Activated CD8-positive, alpha-beta T cell treated with anti-CD3 and anti-CD28 coated beads for 36 hours (primary cell): Measurements from ENCODE around the gene PLCB2. TPM values are rescaled to one million over a fixed set of nuclear protein-coding genes. Genes with fewer than 3 reads are reported as not detected.
A peak's percentile ranks its signal among the peaks of the same experiment; 100 is the strongest.

Experiments used
- ATAC-seq: fragments of 200-7000 bp; cut with Tn5 transposase; one replicate; pipeline ENCODE4 v1.10.0; 2021; ENCODE audit warnings: mild to moderate bottlenecking, moderate library complexity
- CTCF ChIA-PET: fragments of 350-600 bp; sonication (Branson Sonifier 250); formaldehyde crosslinking; loops from one replicate; lab custom pipeline; 2021; ENCODE audit warnings: antibody characterized with exemption; lab: Charles Lee
- POLR2A ChIA-PET: fragments of 350-600 bp; sonication (Branson Sonifier 250); formaldehyde crosslinking; loops from one replicate; lab custom pipeline; 2021; ENCODE audit warnings: antibody characterized with exemption; lab: Charles Lee
- DNase-seq: peaks from one replicate; pipeline ENCODE4 v3.0.0-alpha.2; 2020
- H3K27ac Mint-ChIP-seq: one replicate; pipeline ENCODE4 v1.8.0; 2021; ENCODE audit warnings: mild to moderate bottlenecking, mixed read lengths
- H3K27me3 Mint-ChIP-seq: one replicate; pipeline ENCODE4 v1.8.0; 2021; ENCODE audit warnings: mixed read lengths
- H3K36me3 Mint-ChIP-seq: one replicate; pipeline ENCODE4 v1.8.0; 2021; ENCODE audit warnings: low read depth, mixed read lengths
- H3K4me1 Mint-ChIP-seq: one replicate; pipeline ENCODE4 v1.8.0; 2021; ENCODE audit warnings: low read depth, mixed read lengths
- H3K4me3 Mint-ChIP-seq: one replicate; pipeline ENCODE4 v1.8.0; 2021; ENCODE audit warnings: mild to moderate bottlenecking, moderate library complexity, mixed read lengths
- H3K9me3 Mint-ChIP-seq: one replicate; pipeline ENCODE4 v1.8.0; 2021; ENCODE audit warnings: mixed read lengths
- intact Hi-C: fragments of 100-400 bp; cut with micrococcal nuclease; formaldehyde crosslinking; loops from one replicate; pipeline ENCODE4 v1.10.0; 2022
- total RNA-seq, 2 experiments: library from RNA; stranded (reverse); gene quantifications; one replicate each; pipeline ENCODE4 v1.2.3, GENCODE V29; 2021
- TF ChIP-seq, protein P1 (sequence below): fragments of 200-600 bp; IDR thresholded peaks from one replicate; pipeline ENCODE4 v1.8.0; 2022; ENCODE audit warnings: antibody characterized with exemption, mild to moderate bottlenecking

PLCB2 gene
- total RNA-seq, 2 experiments from 2014 or later = 44.6 to 58.8 TPM

- ATAC-seq (no peak), DNase-seq (no peak)
- Mint-ChIP-seq H3K36me3 (no peaks in the 10 kb centered on the region), H3K4me3 (no peak overlapping the region), H3K27me3 (no peaks in the 10 kb centered on the region), H3K27ac (no peak overlapping the region), H3K9me3 (no peaks in the 10 kb centered on the region), H3K4me1 (peaks cover 14% of the 10 kb centered on the region)
- CTCF ChIA-PET = interaction anchor here (1.2 to 12.4 kb wide), 14 partner anchors 7 to 138 kb away, joined by 3 to 376 read pairs (median 23); partner anchors contain the start of genes ANKRD63, DISP2, INAFM2 and PHGR1
- POLR2A ChIA-PET = interaction anchor here (1.2 to 2.4 kb wide), 2 partner anchors 15 to 48 kb away, joined by 4 to 5 read pairs; no protein-coding TSS in a partner anchor
- TF ChIP-seq, protein P1, sequence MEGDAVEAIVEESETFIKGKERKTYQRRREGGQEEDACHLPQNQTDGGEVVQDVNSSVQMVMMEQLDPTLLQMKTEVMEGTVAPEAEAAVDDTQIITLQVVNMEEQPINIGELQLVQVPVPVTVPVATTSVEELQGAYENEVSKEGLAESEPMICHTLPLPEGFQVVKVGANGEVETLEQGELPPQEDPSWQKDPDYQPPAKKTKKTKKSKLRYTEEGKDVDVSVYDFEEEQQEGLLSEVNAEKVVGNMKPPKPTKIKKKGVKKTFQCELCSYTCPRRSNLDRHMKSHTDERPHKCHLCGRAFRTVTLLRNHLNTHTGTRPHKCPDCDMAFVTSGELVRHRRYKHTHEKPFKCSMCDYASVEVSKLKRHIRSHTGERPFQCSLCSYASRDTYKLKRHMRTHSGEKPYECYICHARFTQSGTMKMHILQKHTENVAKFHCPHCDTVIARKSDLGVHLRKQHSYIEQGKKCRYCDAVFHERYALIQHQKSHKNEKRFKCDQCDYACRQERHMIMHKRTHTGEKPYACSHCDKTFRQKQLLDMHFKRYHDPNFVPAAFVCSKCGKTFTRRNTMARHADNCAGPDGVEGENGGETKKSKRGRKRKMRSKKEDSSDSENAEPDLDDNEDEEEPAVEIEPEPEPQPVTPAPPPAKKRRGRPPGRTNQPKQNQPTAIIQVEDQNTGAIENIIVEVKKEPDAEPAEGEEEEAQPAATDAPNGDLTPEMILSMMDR = no peak
- intact Hi-C loops = loop anchor here (2.0 kb wide), 1 partner anchor 59 kb away; no protein-coding TSS in a partner anchor
Observed at GRCh38 chr15:40335938-40336743, 28.4 kb upstream of the PLCB2 start.

- TF ChIP-seq, protein P1 = no peak
- no peak overlapping the region for H3K4me3 Mint-ChIP-seq
- no peak for ATAC-seq
- H3K9me3 Mint-ChIP-seq = no peaks in the 10 kb centered on the region
- H3K27me3 Mint-ChIP-seq = no peaks in the 10 kb centered on the region
- H3K27ac Mint-ChIP-seq = no peak overlapping the region
- no peaks in the 10 kb centered on the region for H3K36me3 Mint-ChIP-seq
- ChIA-PET CTCF (interaction anchor here (0.7 to 12.4 kb wide), 8 partner anchors 8 to 86 kb away, joined by 3 to 376 read pairs (median 16); partner anchors contain the start of genes INAFM2 and PLCB2), POLR2A (interaction anchor here (0.8 to 2.4 kb wide), 7 partner anchors 10 to 56 kb away, joined by 3 to 6 read pairs (median 3); partner anchors contain the start of gene INAFM2)
- peaks cover 14% of the 10 kb centered on the region for H3K4me1 Mint-ChIP-seq
- no peak for DNase-seq
- intact Hi-C loops = no loop called here
Observed at GRCh38 chr15:40334941-40335795, 27.4 kb upstream of the PLCB2 start.

DNA sequence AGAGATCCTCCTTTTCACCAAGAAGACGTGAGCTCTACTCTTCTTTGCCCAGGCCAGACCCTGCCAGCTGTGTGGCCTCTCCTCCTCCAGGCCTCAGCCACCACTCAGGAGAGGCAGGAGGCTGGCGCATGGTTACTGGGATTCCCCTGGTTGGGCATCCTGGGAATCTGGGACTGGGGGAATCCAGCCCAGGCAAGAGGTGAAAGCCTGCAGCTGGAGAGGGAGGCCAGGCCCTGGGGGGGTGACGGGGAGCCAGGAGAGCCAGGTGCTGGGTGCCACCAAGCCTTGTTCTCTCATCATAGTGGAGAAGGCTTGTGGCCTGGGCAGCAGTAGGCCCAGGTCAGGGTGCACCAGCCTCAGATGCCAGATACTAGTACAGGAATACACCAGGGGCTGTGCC lies 26.8 kb upstream of the PLCB2 start:
- H3K4me1 Mint-ChIP-seq = peaks cover 14% of the 10 kb centered on the region
- TF ChIP-seq, protein P1 = no peak
- POLR2A ChIA-PET = interaction anchor here (0.8 to 1.8 kb wide), 8 partner anchors 9 to 105 kb away, joined by 3 to 6 read pairs (median 3); partner anchors contain the start of gene INAFM2
- no peaks in the 10 kb centered on the region for H3K36me3 Mint-ChIP-seq
- CTCF ChIA-PET = interaction anchor here (0.7 to 12.4 kb wide), 7 partner anchors 8 to 87 kb away, joined by 3 to 376 read pairs (median 7); partner anchors contain the start of genes INAFM2 and PLCB2
- H3K4me3 Mint-ChIP-seq = no peak overlapping the region
- DNase-seq = no peak
- ATAC-seq = no peak
- intact Hi-C loops = no loop called here
- H3K27me3 Mint-ChIP-seq = no peaks in the 10 kb centered on the region
- H3K27ac Mint-ChIP-seq = no peak overlapping the region
- H3K9me3 Mint-ChIP-seq = no peaks in the 10 kb centered on the region

GRCh38 chr15:40333922-40334492 lies 26.3 kb upstream of the PLCB2 start:
- peak; percentile 29 for DNase-seq
- Mint-ChIP-seq H3K36me3 (no peaks in the 10 kb centered on the region), H3K4me1 (peaks cover 14% of the 10 kb centered on the region), H3K9me3 (no peaks in the 10 kb centered on the region), H3K27ac (peak overlapping the region; percentile 53), H3K27me3 (no peaks in the 10 kb centered on the region), H3K4me3 (no peak overlapping the region)
- ATAC-seq = peak; percentile 40
- ChIA-PET POLR2A (interaction anchor here (0.8 to 1.8 kb wide), 7 partner anchors 8 to 105 kb away, joined by 3 to 6 read pairs (median 3); partner anchors contain the start of gene INAFM2), CTCF (interaction anchor here (0.7 to 12.4 kb wide), 6 partner anchors 10 to 88 kb away, joined by 3 to 376 read pairs (median 16); partner anchors contain the start of genes INAFM2 and PLCB2)
- TF ChIP-seq, protein P1 = no peak
- intact Hi-C loops = no loop called here
